IMR-90 (cell line): Measurements from ENCODE around the gene RFX2. TPM values are rescaled to one million over a fixed set of nuclear protein-coding genes. Genes with fewer than 3 reads are reported as not detected.

Experiments
- ATAC-seq: fragments of 200-7000 bp; cut with Tn5 transposase; 2 replicates; pipeline ENCODE4 v1.9.1; 2020; ENCODE audit warnings: low read depth, mild to moderate bottlenecking, moderate library complexity
- BruUV-seq: library from RNA; stranded (reverse); fragments of 400-500 nt; replicated peaks from 2 replicates; lab custom pipeline; 2021; lab: Mats Ljungman, UMichigan
- CTCF ChIA-PET: fragments of 300-600 bp; formaldehyde crosslinking; extraction: SDS; loops from one replicate; lab custom pipeline; 2021; ENCODE audit warnings: antibody characterized with exemption; lab: Yijun Ruan, JAX
- POLR2A ChIA-PET: fragments of 300-600 bp; sonication (Branson Sonifier 250); formaldehyde crosslinking; loops from one replicate; lab custom pipeline; 2022; ENCODE audit warnings: antibody characterized with exemption; ENCODE audit not compliant: unreplicated experiment; lab: Charles Lee
- DNase-seq: peaks from one replicate; pipeline ENCODE4 v3.0.0; 2013
- H2AFZ ChIP-seq: replicated peaks from 2 replicates; pipeline ENCODE3; 2013; ENCODE audit warnings: low read length, mild to moderate bottlenecking; ENCODE audit not compliant: poor library complexity
- H2AK5ac ChIP-seq: 2 replicates; pipeline ENCODE4 v1.6.1; 2013; ENCODE audit warnings: low read depth, low read length, inconsistent platforms
- H2AK9ac ChIP-seq: replicated peaks from 2 replicates; pipeline ENCODE3; 2013; ENCODE audit warnings: mild to moderate bottlenecking, low read depth, low read length, moderate library complexity; ENCODE audit not compliant: poor library complexity
- H2BK120ac ChIP-seq: 2 replicates; pipeline ENCODE4 v1.6.1; 2013; ENCODE audit warnings: low read depth, low read length, inconsistent platforms
- H2BK15ac ChIP-seq: 3 replicates; pipeline ENCODE4 v1.6.1; 2013; ENCODE audit warnings: low read depth, low read length, inconsistent platforms
- H2BK20ac ChIP-seq: 2 replicates; pipeline ENCODE4 v1.6.1; 2013; ENCODE audit warnings: low read depth, mild to moderate bottlenecking, inconsistent platforms, low read length, moderate library complexity
- H2BK5ac ChIP-seq: 2 replicates; pipeline ENCODE4 v1.6.1; 2013; ENCODE audit warnings: mild to moderate bottlenecking, low read depth, low read length, inconsistent platforms; ENCODE audit not compliant: poor library complexity, severe bottlenecking
- H3K14ac ChIP-seq: replicated peaks from 2 replicates; pipeline ENCODE4 v1.6.1; 2013; ENCODE audit warnings: low read depth, low read length, inconsistent platforms
- H3K18ac ChIP-seq: 2 replicates; pipeline ENCODE4 v1.6.1; 2013; ENCODE audit warnings: low read depth, low read length, control low read depth
- H3K23ac ChIP-seq: 2 replicates; pipeline ENCODE4 v1.6.1; 2013; ENCODE audit warnings: low read depth, low read length, inconsistent platforms
- H3K27ac ChIP-seq: 2 replicates; pipeline ENCODE4 v1.5.1; 2013; ENCODE audit warnings: mild to moderate bottlenecking, control low read depth, low read length; ENCODE audit not compliant: insufficient read depth
- H3K27me3 ChIP-seq: 2 replicates; pipeline ENCODE4 v1.6.1; 2013; ENCODE audit warnings: low read length; ENCODE audit not compliant: control insufficient read depth, insufficient read depth
- H3K36me3 ChIP-seq: 2 replicates; pipeline ENCODE4 v1.6.1; 2013; ENCODE audit warnings: low read length, mixed read lengths; ENCODE audit not compliant: control insufficient read depth, insufficient read depth
- H3K4ac ChIP-seq: 2 replicates; pipeline ENCODE4 v1.6.1; 2013; ENCODE audit warnings: low read depth, low read length, inconsistent platforms
- H3K4me1 ChIP-seq: 2 replicates; pipeline ENCODE4 v1.6.1; 2013; ENCODE audit warnings: low read length, mixed read lengths; ENCODE audit not compliant: control insufficient read depth, insufficient read depth
- H3K4me2 ChIP-seq: 2 replicates; pipeline ENCODE4 v1.6.1; 2013; ENCODE audit warnings: low read depth, mild to moderate bottlenecking, control low read depth, low read length, moderate library complexity
- H3K4me3 ChIP-seq: 2 replicates; pipeline ENCODE4 v1.5.1; 2013; ENCODE audit warnings: low read depth, mild to moderate bottlenecking, control low read depth, low read length, moderate library complexity; ENCODE audit not compliant: insufficient read depth
- H3K56ac ChIP-seq: 2 replicates; pipeline ENCODE4 v1.6.1; 2013; ENCODE audit warnings: low read length, inconsistent platforms; ENCODE audit not compliant: insufficient read depth; ENCODE audit errors: extremely low read depth
- H3K79me1 ChIP-seq, 2 experiments: 2 replicates each; pipeline ENCODE4 v1.6.1; 2013; ENCODE audit warnings: low read length in 2 of 2, inconsistent platforms in 1 of 2, low read depth in 1 of 2
- H3K9ac ChIP-seq: 2 replicates; pipeline ENCODE4 v1.6.1; 2013; ENCODE audit warnings: low read depth, low read length, control low read depth
- H3K9me1 ChIP-seq: 2 replicates; pipeline ENCODE4 v1.6.1; 2013; ENCODE audit warnings: low read length, inconsistent platforms; ENCODE audit not compliant: insufficient read depth
- H3K9me3 ChIP-seq: 2 replicates; pipeline ENCODE4 v1.6.1; 2013; ENCODE audit warnings: low read length; ENCODE audit not compliant: control insufficient read depth, insufficient read depth
- H4K20me1 ChIP-seq: 2 replicates; pipeline ENCODE4 v1.6.1; 2013; ENCODE audit warnings: low read length, inconsistent platforms; ENCODE audit not compliant: insufficient read depth
- H4K5ac ChIP-seq: 2 replicates; pipeline ENCODE4 v1.6.1; 2013; ENCODE audit warnings: mild to moderate bottlenecking, low read depth, low read length, control low read depth
- H4K8ac ChIP-seq, 2 experiments: 2 replicates each; pipeline ENCODE4 v1.6.1; 2013; ENCODE audit warnings: low read depth in 2 of 2, low read length in 2 of 2, control low read depth in 1 of 2, inconsistent platforms in 1 of 2
- H4K91ac ChIP-seq: 2 replicates; pipeline ENCODE4 v1.6.1; 2013; ENCODE audit warnings: low read depth, low read length, inconsistent platforms; ENCODE audit not compliant: insufficient read depth
- MXI1 ChIP-seq: IDR thresholded peaks from 2 replicates; pipeline ENCODE4 v1.6.1; 2012; ENCODE audit warnings: low read depth, mild to moderate bottlenecking, low read length, moderate library complexity, borderline replicate concordance
- POLR2A ChIP-seq: IDR thresholded peaks from 2 replicates; pipeline ENCODE4 v1.6.1; 2012; ENCODE audit warnings: mild to moderate bottlenecking, low read depth, low read length
- WGBS, 2 experiments: methylation state at CpG; one replicate each; pipeline versions ENCODE4 v1.1.5 to v1.1.7; 2013; ENCODE audit warnings: missing lambda C conversion rate in 2 of 2; ENCODE audit not compliant: insufficient read length in 1 of 2; ENCODE audit errors: extremely low coverage in 2 of 2; 5-methylcytosine and 5-hydroxymethylcytosine counted together
- dilution Hi-C: fragments of 300-500 bp; cut with HindIII; formaldehyde crosslinking; loops from one replicate; pipeline ENCODE4 v1.14.3; 2018; ENCODE audit warnings: low sequenced_read_pairs; ENCODE audit not compliant: unreplicated experiment
- in situ Hi-C: fragments of 300-500 bp; cut with MboI; formaldehyde crosslinking; loops from 3 replicates; pipeline ENCODE4 v1.14.3; 2019; ENCODE audit warnings: low sequenced_read_pairs, inconsistent platforms, mixed read lengths
- intact Hi-C: fragments of 100-400 bp; cut with micrococcal nuclease; formaldehyde crosslinking; loops from 2 replicates; pipeline ENCODE4 v1.10.0; 2022
- polyA plus RNA-seq, 3 experiments: library from polyadenylated mRNA; depleted of rRNA; stranded (reverse); fragments of >200 nt; gene quantifications; 2 replicates each; pipeline ENCODE4 v1.2.3, GENCODE V29; 2012; ENCODE audit warnings: low replicate concordance in 1 of 3
- total RNA-seq: library from RNA; depleted of rRNA; stranded (reverse); fragments of >200 nt; gene quantifications from 2 replicates; pipeline ENCODE4 v1.2.3, GENCODE V29; 2012

Gene RFX2
- total and polyA plus RNA-seq, 2 of the 4 experiments (the other 2 are of a cell fraction), result 2.2 to 4.9 TPM

- Histone ChIP-seq H2BK120ac (no peak overlapping the region), H4K8ac (no peak overlapping the region), H3K36me3 (no peaks in the 10 kb centered on the region), H4K20me1 (0 out of 2 replicates have a peak, but pooled peaks cover 3% of the 10 kb centered on the region), H2AK5ac (0 out of 2 replicates have a peak overlapping the region, but pooled peaks have one; percentile 12), H3K14ac (0 out of 2 replicates have a peak overlapping the region, but pooled peaks have one; percentile 13), H3K9ac (no peak overlapping the region), H3K18ac (no peak overlapping the region), H3K56ac (no peak overlapping the region), H3K9me3 (no peaks in the 10 kb centered on the region), H2BK5ac (no peak overlapping the region), H3K27me3 (no peaks in the 10 kb centered on the region), H3K23ac (0 out of 2 replicates have a peak overlapping the region, but pooled peaks have one; percentile 23), H4K5ac (no peak overlapping the region), H3K4me3 (no peak overlapping the region), H3K4ac (no peak overlapping the region), H3K79me1 (peaks cover 0 to 10% of the 10 kb centered on the region in 2 experiments; a peak in 3 of 4 replicates), H2AFZ (no peak overlapping the region), H2BK20ac (peak overlapping the region; percentile 35; the same call in 1 of the 2 replicates), H3K4me1 (peaks cover 27% of the 10 kb centered on the region), H3K4me2 (no peak overlapping the region; the same call in 1 of the 2 replicates), H3K9me1 (peaks cover 9% of the 10 kb centered on the region; the same call in 1 of the 2 replicates), H4K91ac (no peak overlapping the region), H2AK9ac (peak overlapping the region; percentile 50), H3K27ac (no peak overlapping the region), H2BK15ac (no peak overlapping the region)
- TF ChIP-seq MXI1, result peak; percentile 83
- no peak for TF ChIP-seq POLR2A
- no TSS peak for BruUV-seq
- POLR2A ChIA-PET, result no interaction called here
- CTCF ChIA-PET, result no interaction called here
- ATAC-seq, result peak; percentile 22
- DNase-seq, result peak; percentile 86
- WGBS, 2 experiments, result 0% methylated on average over 1 of the region's 18 CpGs; no CpG with 5 or more reads in 1 of the 2 experiments
- dilution Hi-C loops, result no loop called here
- intact Hi-C loops, result no loop called here
- in situ Hi-C loops, result no loop called here
Measured at GRCh38 chr19:6066661-6067646, 43.3 kb downstream of the RFX2 start.
